GM21723 (cell line): Measurements from ENCODE around the gene LDHB.
"Not testable (repeated sequence)": the region's sequence is repeated elsewhere in the genome, so short reads cannot be mapped to it uniquely, and the experiment has no call there.

Source experiments
- ATAC-seq: cut with Tn5 transposase; IDR thresholded peaks from one replicate; pipeline ENCODE4 v1.9.1; 2021; ENCODE audit warnings: mild to moderate bottlenecking, moderate library complexity; ENCODE audit not compliant: unreplicated experiment

The LDHB gene

GRCh38 chr12:21657326-21658077, at the start of gene LDHB:
TSS of gene LDHB (minus strand) at chr12:21657842. CDS start at chr12:21654671, 3,171 bp downstream.
- peak; percentile 95 for ATAC-seq

DNA sequence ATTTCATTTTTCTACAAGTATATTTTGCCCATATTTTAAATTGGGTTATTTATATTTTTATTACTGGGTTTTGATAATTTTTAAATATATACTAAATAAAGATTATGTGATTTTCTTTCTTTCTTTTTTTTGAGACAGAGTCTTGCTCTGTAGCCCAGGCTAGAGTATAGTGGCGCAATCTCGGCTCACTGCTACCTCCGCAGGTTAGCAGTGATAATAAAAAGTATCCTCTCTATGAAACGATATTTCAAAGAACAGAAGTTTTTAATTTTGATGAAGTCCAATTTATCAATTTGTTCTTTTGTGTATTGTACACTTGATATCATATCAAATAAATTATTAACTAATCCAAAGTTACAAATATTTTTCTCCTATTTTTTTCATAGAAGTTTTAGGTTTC, 47.2 kb upstream of the LDHB start:
- ATAC-seq, result no peak

- no peak for ATAC-seq
Observed at GRCh38 chr12:21699851-21700250, 42.2 kb upstream of the LDHB start.

- no peak for ATAC-seq
Observed at GRCh38 chr12:21697904-21698630, 40.4 kb upstream of the LDHB start.

DNA sequence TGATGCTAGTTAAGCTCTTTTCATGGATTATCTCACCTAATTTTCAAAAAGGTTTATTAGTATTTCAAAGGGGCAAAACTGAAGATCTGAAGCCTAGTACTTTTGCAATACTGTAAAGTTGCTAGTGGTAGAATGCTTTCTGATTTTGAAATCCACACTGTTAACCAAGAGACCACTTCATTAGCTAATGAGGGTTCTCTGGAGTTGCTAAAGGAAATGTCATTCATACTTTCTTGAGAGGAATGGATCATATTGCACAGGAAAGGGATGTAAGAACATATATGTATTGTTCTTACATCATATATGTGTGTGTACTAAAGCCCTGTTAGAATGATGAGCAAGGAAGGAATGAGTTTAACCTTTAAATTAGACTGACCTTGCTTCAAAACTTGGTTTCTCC, 39.0 kb upstream of the LDHB start:
- ATAC-seq, result no peak

DNA sequence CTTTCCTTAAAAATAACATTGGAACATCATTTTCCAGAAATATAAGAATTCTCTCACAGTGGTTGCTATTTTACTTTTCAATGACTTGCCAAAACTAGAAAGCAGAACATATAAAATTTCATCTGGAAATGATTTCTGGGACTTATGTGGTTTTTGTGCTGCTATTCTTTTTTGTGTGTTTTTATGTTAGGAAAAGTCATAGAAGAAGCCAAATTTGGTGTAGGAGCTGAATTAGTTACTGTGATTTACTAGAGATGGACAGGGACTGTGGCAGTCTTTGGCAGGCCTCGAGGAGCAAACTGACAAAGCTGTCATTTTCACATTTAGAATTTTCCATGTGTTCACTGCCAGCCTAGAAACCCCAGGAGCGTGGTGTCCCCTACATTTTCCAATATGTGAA, 38.3 kb upstream of the LDHB start:
- no peak for ATAC-seq

DNA sequence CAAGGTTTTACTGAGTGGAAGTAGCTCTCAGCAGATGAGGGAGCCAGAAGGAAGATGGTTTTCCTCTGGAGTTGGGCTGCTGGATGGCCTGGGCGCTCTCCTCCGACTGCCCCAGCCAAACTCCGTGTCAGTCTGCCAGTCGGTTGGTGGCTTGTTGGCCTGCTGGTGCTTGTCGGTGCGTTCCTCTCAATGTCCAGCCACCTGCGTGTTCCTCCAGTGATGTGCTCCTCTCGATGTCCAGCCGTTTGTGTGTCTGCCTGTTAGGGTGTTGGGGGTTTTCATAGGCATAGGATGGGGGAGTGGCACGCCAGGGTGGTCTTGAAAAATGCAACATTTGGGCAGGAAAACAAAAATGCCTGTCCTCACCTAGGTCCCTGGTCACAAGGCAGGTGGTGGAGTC, 37.0 kb upstream of the LDHB start:
- ATAC-seq, result no peak

GRCh38 chr12:21691515-21691914, 33.9 kb upstream of the LDHB start:
- no peak for ATAC-seq

DNA sequence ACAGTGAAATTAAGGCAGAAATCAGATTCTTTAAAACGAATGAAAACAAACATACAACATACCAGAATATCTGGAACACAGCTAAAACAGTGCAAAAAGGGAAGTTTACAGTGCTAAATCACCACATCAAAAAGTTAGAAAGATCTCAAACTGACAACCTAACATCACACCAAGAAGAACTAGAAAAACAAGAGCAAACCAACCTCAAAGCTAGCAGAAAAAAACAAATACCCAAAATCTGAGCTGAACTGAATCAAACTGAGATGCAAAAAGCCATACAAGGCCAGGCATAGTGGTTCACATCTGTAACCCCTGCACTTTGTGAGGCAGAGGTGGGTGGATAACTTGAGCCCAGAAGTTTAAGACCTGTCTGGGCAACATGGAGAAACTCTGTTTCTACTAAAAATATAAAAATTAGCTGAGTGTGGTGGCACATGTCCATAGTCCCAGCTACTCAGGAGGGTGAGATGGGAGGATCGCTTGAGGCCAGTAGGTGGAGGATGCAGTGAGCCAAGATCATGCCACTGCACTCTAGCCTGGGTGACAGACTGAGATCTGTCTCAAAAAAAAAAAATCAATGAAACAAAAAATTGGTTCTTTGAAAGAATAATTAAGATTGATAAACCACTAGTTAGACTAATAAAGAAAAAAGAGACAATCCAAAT, 33.2 kb upstream of the LDHB start:
- ATAC-seq, result no peak

DNA sequence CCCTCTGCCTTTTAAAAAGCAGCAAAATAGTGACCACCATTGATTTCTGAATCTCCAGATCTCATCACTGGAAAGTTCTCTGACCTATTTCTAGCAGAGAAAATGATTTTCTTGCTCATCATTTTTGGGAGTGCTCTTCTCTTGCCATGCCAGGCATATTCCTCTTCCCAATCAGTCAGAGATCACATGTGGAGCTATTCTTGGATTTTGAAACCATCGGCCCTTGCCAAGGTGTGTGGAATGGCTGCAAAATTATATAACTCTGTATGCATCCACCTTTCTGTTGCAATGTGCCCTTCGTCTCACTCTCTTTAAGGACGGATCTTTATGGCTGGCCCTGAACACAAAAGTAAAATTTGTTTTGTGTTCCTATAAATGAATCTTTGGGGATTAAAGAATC, 25.5 kb upstream of the LDHB start:
- no peak for ATAC-seq

- no peak for ATAC-seq
Observed at GRCh38 chr12:21678959-21679358, 21.3 kb upstream of the LDHB start.

DNA sequence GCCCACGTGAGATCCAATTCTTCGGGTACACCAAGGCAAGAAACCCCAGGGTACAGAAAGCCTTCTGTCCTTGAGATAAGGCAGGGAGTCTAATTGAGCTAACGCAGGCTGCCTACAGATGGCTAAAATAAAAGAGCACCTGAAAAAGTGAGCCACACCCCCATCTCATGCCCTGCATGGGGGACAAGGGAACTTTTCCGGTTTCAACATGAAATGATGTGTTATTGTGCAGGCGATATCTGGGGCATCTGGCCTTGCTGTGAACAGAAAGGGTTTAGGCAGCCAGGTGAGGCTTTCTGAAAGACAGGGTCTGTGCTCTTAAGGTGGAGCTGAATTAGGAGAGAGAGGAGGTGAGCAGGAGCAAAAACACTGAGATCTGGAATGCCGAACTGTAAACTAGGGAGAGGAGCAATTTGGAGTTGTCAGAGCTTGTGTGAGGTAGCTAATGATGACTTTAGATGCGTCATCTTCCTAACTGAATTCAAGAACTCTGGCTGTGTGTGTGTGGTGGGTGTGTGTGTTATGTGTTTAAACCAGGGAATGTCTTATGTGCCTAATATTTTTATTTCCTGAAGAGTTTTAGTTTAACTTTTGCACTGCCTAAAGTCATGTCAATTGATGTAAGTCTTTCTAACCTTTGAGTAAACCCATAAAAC, 20.1 kb upstream of the LDHB start:
- no peak for ATAC-seq

- no peak for ATAC-seq
Observed at GRCh38 chr12:21677204-21677603, 19.6 kb upstream of the LDHB start.

GRCh38 chr12:21676776-21677175, 19.1 kb upstream of the LDHB start:
- ATAC-seq, result no peak

GRCh38 chr12:21675641-21676040, 18.0 kb upstream of the LDHB start:
- ATAC-seq, result no peak

GRCh38 chr12:21675096-21675495, 17.5 kb upstream of the LDHB start:
- ATAC-seq, result no peak

- ATAC-seq, result not testable (repeated sequence)
Observed at GRCh38 chr12:21673830-21674552, 16.3 kb upstream of the LDHB start.

DNA sequence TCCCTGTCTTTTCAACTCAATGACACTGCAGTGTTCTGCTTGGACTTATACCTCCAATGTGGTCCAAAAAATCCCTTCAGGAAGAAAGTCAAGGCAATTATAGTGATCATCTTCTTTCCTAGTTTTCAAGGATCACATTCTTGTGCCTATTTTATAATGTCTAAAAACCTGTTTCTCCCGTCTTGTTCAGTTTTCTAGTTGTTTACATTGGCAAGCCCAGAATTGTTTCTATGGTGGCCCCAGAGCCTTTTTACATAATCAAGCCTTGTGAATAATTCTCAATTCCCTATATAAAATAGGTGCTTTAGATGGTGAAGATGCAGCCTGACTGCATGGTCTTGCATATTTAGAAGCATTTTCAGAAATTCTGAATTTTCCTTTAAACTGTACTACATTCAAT, 14.5 kb upstream of the LDHB start:
- ATAC-seq, result no peak

GRCh38 chr12:21666722-21667121, 9.1 kb upstream of the LDHB start:
- no peak for ATAC-seq

DNA sequence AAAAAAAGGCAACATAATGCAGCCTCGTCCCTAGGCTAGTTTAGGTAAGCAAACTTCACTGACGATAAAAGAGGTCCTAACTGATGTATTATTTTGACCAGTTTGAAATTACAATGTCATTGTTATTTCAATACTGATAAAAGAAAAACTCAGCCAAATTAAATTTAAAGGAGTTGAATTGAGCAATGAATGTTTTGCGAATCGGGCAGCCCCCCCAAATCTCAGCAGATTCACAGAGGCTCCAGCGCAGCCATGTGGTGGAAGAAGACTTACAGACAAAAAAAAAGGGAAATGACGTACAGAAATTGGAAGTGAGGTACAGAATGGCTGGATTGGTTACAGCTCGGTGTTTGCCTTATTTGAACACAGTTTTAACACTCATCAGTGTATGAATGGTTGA, 8.2 kb upstream of the LDHB start:
- no peak for ATAC-seq
